Psoas muscle (tissue), 8 donors: ENCODE data around the gene DUSP15. TPM values are rescaled to one million over a fixed set of nuclear protein-coding genes. Genes with fewer than 3 reads are reported as not detected.

Experiments used
- ATAC-seq, 4 donors: fragments of 200-7000 bp; cut with Tn5 transposase; one replicate each; pipeline ENCODE4 v1.9.1; 2020; ENCODE audit warnings: moderate library complexity in 3 of 4, mild to moderate bottlenecking in 2 of 4
- DNase-seq, 2 donors: peaks; one replicate each; pipeline ENCODE4 v3.0.0-alpha.2; 2020
- H3K27ac ChIP-seq: fragments of 200-600 bp; one replicate; pipeline ENCODE4 v1.8.0; 2022
- H3K27me3 ChIP-seq, 3 donors: fragments of 200-600 bp in 1 of 3; one replicate each; pipeline versions ENCODE4 v1.6.1 to v1.8.0; 2013 to 2022; ENCODE audit warnings: low read length in 2 of 3, mild to moderate bottlenecking in 2 of 3, moderate library complexity in 1 of 3; ENCODE audit not compliant: insufficient read depth in 3 of 3
- H3K36me3 ChIP-seq, 2 donors: fragments of 200-600 bp in 1 of 2; one replicate each; pipeline versions ENCODE4 v1.6.1 to v1.8.0; 2013 to 2022; ENCODE audit warnings: low read depth in 1 of 2, mild to moderate bottlenecking in 1 of 2, moderate library complexity in 1 of 2; ENCODE audit not compliant: insufficient read depth in 1 of 2
- H3K4me1 ChIP-seq: fragments of 200-600 bp; one replicate; pipeline ENCODE4 v1.8.0; 2022
- H3K4me3 ChIP-seq: fragments of 200-600 bp; one replicate; pipeline ENCODE4 v1.8.0; 2022; ENCODE audit warnings: mild to moderate bottlenecking
- H3K9me3 ChIP-seq: fragments of 200-600 bp; one replicate; pipeline ENCODE4 v1.8.0; 2022
- WGBS, 3 donors: extraction: QIAGEN DNeasy Blood & Tissue Kit; methylation state at CpG; one replicate each; pipeline versions ENCODE4 v1.1.6 to v1.1.7; 2013; 5-methylcytosine and 5-hydroxymethylcytosine counted together
- intact Hi-C, 2 donors: fragments of 100-400 bp; cut with DNase I; formaldehyde crosslinking; loops; one replicate each; pipeline versions ENCODE4 v1.11.0 to v1.14.2; 2022
- polyA plus RNA-seq, 3 donors: library from polyadenylated mRNA; stranded (reverse); fragments of 200-250 nt; gene quantifications; one replicate each; pipeline ENCODE4 v1.2.3, GENCODE V29; 2013
- total RNA-seq, 4 donors: library from RNA; stranded (reverse); fragmentation: NEBNext Ultra II Directional in 2 of 4; extraction: Animal tissue kit (Norgen Biotek cat#: 25700) in 2 of 4; gene quantifications; one replicate each; pipeline versions ENCODE4 v1.2.1 to v1.2.4, GENCODE V29; 2021 to 2023
- TF ChIP-seq, protein P1 (sequence below): fragments of 200-600 bp; IDR thresholded peaks from one replicate; pipeline ENCODE4 v1.8.0; 2022; ENCODE audit warnings: antibody characterized with exemption
- donor health status: healthy with polysubstance abuse.
- donor health status: DM: no; HTN: no; CAD: no; lungs with moderate emphysema.
- donor health status: Bipolar disorder and iron deficiency.
- donor health status: healthy.
- donor health status: DM: yes; HTN: yes; CAD: no.
- donor health status: DM: no; HTN: no; CAD: no.
- donor health status: DM: no; HTN: no; CAD: no.
- donor health status: DM: yes; HTN: yes; CAD: no.

The DUSP15 gene
- total and polyA plus RNA-seq, 7 donors: 0.04 to 0.51 (median 0.20) TPM; not detected in 3

- H3K36me3 ChIP-seq: no peaks in the 10 kb centered on the region
- H3K27ac ChIP-seq: no peak overlapping the region
- 77 to 89% (median 88%) methylated on average over 12 of the region's 12 CpGs for WGBS, 3 donors
- peaks cover 0 to 37% (median 12%) of the 10 kb centered on the region in 3 donors for H3K27me3 ChIP-seq
- intact Hi-C loops: no loop called here
- no peak overlapping the region for H3K4me3 ChIP-seq
- DNase-seq (no peak), ATAC-seq (no peak)
- H3K9me3 ChIP-seq: no peaks in the 10 kb centered on the region
- peaks cover 7% of the 10 kb centered on the region for H3K4me1 ChIP-seq
- TF ChIP-seq, protein P1, sequence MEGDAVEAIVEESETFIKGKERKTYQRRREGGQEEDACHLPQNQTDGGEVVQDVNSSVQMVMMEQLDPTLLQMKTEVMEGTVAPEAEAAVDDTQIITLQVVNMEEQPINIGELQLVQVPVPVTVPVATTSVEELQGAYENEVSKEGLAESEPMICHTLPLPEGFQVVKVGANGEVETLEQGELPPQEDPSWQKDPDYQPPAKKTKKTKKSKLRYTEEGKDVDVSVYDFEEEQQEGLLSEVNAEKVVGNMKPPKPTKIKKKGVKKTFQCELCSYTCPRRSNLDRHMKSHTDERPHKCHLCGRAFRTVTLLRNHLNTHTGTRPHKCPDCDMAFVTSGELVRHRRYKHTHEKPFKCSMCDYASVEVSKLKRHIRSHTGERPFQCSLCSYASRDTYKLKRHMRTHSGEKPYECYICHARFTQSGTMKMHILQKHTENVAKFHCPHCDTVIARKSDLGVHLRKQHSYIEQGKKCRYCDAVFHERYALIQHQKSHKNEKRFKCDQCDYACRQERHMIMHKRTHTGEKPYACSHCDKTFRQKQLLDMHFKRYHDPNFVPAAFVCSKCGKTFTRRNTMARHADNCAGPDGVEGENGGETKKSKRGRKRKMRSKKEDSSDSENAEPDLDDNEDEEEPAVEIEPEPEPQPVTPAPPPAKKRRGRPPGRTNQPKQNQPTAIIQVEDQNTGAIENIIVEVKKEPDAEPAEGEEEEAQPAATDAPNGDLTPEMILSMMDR: no peak
Measured at GRCh38 chr20:31864521-31865400, 5.6 kb downstream of the DUSP15 start.

DNA sequence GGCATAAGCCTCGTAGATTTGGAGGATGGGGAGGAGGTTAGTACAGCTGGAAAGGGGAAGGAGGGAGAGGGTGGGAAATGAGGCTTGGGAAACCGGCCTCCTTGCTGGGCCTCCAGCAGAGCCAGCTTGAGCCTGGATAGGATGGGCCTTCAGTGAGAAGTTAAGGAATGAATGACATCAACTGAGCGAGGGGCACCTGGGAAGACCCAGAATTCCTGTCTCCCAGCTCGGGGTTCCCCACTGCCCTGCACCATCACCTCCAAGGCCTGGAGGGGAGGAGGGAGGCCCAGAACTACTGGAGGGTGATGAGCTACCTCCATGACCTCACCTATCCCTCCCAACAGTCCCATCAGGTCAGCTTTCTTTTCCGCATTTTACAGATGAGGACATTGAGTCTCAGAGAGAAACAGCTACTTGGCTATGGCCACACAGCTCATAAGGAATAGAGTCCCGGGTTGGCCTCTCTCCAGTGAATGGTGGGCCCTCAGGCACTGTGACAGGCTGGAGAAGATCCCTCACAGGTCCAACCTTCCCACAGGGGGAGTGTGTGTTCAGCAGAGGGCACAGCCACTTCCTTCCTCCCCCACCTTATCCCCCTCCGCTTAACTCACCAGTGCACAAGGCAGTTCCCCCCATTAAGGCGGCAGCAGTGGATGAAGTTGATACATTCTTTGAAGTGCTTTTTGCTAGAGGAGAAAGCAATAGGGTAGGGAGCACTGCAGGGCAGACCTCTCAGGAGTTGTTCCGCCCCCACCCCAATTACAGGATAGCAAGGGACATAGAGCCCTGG, 6.8 kb downstream of the DUSP15 start:
- DNase-seq (no peak), ATAC-seq (no peak)
- H3K27ac ChIP-seq: no peak overlapping the region
- no peaks in the 10 kb centered on the region for H3K9me3 ChIP-seq
- no peaks in the 10 kb centered on the region for H3K36me3 ChIP-seq
- intact Hi-C loops: no loop called here
- 87 to 92% (median 92%) methylated on average over 9 of the region's 9 CpGs for WGBS, 3 donors
- H3K4me1 ChIP-seq: peaks cover 6% of the 10 kb centered on the region
- H3K27me3 ChIP-seq: peaks cover 0 to 37% (median 4%) of the 10 kb centered on the region in 3 donors
- TF ChIP-seq, protein P1: no peak
- no peak overlapping the region for H3K4me3 ChIP-seq

DNA sequence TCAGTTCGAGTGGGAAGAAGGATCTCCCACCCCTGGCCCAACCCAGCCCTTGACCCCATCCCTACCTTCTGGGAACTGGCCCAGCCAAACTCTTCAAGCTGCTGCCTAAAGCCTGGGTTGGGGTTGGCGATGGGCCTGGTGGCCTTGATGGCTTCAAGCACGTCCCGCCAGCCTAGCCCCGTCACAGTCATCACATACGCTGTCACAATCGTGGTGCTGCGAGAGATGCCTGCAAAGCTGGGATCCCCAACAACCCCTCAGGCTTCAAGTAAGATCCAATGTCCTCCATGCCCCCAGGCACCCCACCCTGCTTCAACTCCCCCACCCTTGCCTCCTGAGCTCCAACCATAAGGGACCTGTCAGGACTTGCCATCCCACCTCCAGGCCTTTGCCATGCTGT, 7.8 kb downstream of the DUSP15 start:
- TF ChIP-seq, protein P1: no peak
- Histone ChIP-seq H3K27me3 (peaks cover 0 to 42% (median 6%) of the 10 kb centered on the region in 3 donors), H3K9me3 (no peaks in the 10 kb centered on the region), H3K36me3 (no peaks in the 10 kb centered on the region), H3K4me1 (peaks cover 6% of the 10 kb centered on the region), H3K27ac (no peak overlapping the region), H3K4me3 (no peak overlapping the region)
- intact Hi-C loops: no loop called here
- DNase-seq (no peak), ATAC-seq (no peak)
- WGBS, 3 donors: 90 to 95% (median 94%) methylated on average over 8 of the region's 8 CpGs

GRCh38 chr20:31862157-31862470, 8.2 kb downstream of the DUSP15 start:
- Histone ChIP-seq H3K27ac (no peak overlapping the region), H3K4me1 (peaks cover 6% of the 10 kb centered on the region), H3K4me3 (no peak overlapping the region), H3K36me3 (no peaks in the 10 kb centered on the region), H3K27me3 (peaks cover 0 to 45% (median 6%) of the 10 kb centered on the region in 3 donors), H3K9me3 (no peaks in the 10 kb centered on the region)
- DNase-seq: no peak
- TF ChIP-seq, protein P1: no peak
- no peak for ATAC-seq
- 70 to 74% (median 72%) methylated on average over 5 of the region's 5 CpGs for WGBS, 3 donors
- intact Hi-C loops: no loop called here
